Measurements from ENCODE around the gene UNC13B.
"Not testable (repeated sequence)": the region's sequence is repeated elsewhere in the genome, so short reads cannot be mapped to it uniquely, and the experiment has no call there.

The UNC13B gene

GRCh38 chr9:35397923-35398322 lies 236.1 kb downstream of the UNC13B start:
- Histone ChIP-seq H3K4me1 (ENCODE audit: insufficient read depth, insufficient read length) (no peaks in the 10 kb centered on the region), H3K36me3 (ENCODE audit: insufficient read depth, insufficient read length, low read length) (peaks cover 61% of the 10 kb centered on the region), H3K9ac (ENCODE audit: insufficient read length, low read depth) (no peak overlapping the region), H3K9me3 (ENCODE audit: insufficient read depth, low read length) (no peaks in the 10 kb centered on the region), H3K4me3 (ENCODE audit: insufficient read length, low read depth) (no peak overlapping the region), H3K27me3 (ENCODE audit: insufficient read depth, insufficient read length) (no peaks in the 10 kb centered on the region)
- TF ChIP-seq ZNF274 (IDR thresholded peaks at IDR 0.05; ENCODE audit: low read depth, low read length) (no peak), YY1 (IDR thresholded peaks at IDR 0.05; ENCODE audit: insufficient read depth, insufficient read length) (no peak), SUZ12 (IDR thresholded peaks at IDR 0.05; ENCODE audit: extremely low read depth, insufficient read depth, insufficient read length) (no peak)
- DNase-seq (ENCODE audit: low read depth, low spot score), result no peak

GRCh38 chr9:35398651-35399335 lies 237.0 kb downstream of the UNC13B start:
- H3K4me3 ChIP-seq (ENCODE audit: insufficient read length, low read depth), result no peak overlapping the region
- no peak overlapping the region for H3K9ac ChIP-seq (ENCODE audit: insufficient read length, low read depth)
- no peaks in the 10 kb centered on the region for H3K9me3 ChIP-seq (ENCODE audit: insufficient read depth, low read length)
- DNase-seq (ENCODE audit: low read depth, low spot score), result no peak
- no peaks in the 10 kb centered on the region for H3K27me3 ChIP-seq (ENCODE audit: insufficient read depth, insufficient read length)
- peaks cover 67% of the 10 kb centered on the region for H3K36me3 ChIP-seq (ENCODE audit: insufficient read depth, insufficient read length, low read length)
- TF ChIP-seq YY1 (IDR thresholded peaks at IDR 0.05; ENCODE audit: insufficient read depth, insufficient read length) (no peak), SUZ12 (IDR thresholded peaks at IDR 0.05; ENCODE audit: extremely low read depth, insufficient read depth, insufficient read length) (no peak), ZNF274 (IDR thresholded peaks at IDR 0.05; ENCODE audit: low read depth, low read length) (no peak)
- no peaks in the 10 kb centered on the region for H3K4me1 ChIP-seq (ENCODE audit: insufficient read depth, insufficient read length)

GRCh38 chr9:35404865-35405264 lies 243.1 kb downstream of the UNC13B start:
- TF ChIP-seq YY1 (IDR thresholded peaks at IDR 0.05; ENCODE audit: insufficient read depth, insufficient read length) (no peak), SUZ12 (IDR thresholded peaks at IDR 0.05; ENCODE audit: extremely low read depth, insufficient read depth, insufficient read length) (no peak), ZNF274 (IDR thresholded peaks at IDR 0.05; ENCODE audit: low read depth, low read length) (no peak)
- Histone ChIP-seq H3K36me3 (ENCODE audit: insufficient read depth, insufficient read length, low read length) (peaks cover 40% of the 10 kb centered on the region), H3K9me3 (ENCODE audit: insufficient read depth, low read length) (no peaks in the 10 kb centered on the region), H3K4me3 (ENCODE audit: insufficient read length, low read depth) (no peak overlapping the region), H3K9ac (ENCODE audit: insufficient read length, low read depth) (no peak overlapping the region), H3K27me3 (ENCODE audit: insufficient read depth, insufficient read length) (no peaks in the 10 kb centered on the region), H3K4me1 (ENCODE audit: insufficient read depth, insufficient read length) (no peaks in the 10 kb centered on the region)
- DNase-seq (ENCODE audit: low read depth, low spot score), result no peak

- H3K4me3 ChIP-seq (ENCODE audit: insufficient read length, low read depth), result no peak overlapping the region
- peaks cover 27% of the 10 kb centered on the region for H3K36me3 ChIP-seq (ENCODE audit: insufficient read depth, insufficient read length, low read length)
- no peak overlapping the region for H3K9ac ChIP-seq (ENCODE audit: insufficient read length, low read depth)
Measured at GRCh38 chr9:35406183-35406959, 244.6 kb downstream of the UNC13B start.

GRCh38 chr9:35407846-35408245 lies 246.0 kb downstream of the UNC13B start:
- H3K27me3 ChIP-seq (ENCODE audit: insufficient read depth, insufficient read length), result no peaks in the 10 kb centered on the region
- H3K9ac ChIP-seq (ENCODE audit: insufficient read length, low read depth), result no peak overlapping the region
- peaks cover 18% of the 10 kb centered on the region for H3K36me3 ChIP-seq (ENCODE audit: insufficient read depth, insufficient read length, low read length)
- no peak for DNase-seq (ENCODE audit: low read depth, low spot score)
- H3K9me3 ChIP-seq (ENCODE audit: insufficient read depth, low read length), result no peaks in the 10 kb centered on the region
- TF ChIP-seq ZNF274 (IDR thresholded peaks at IDR 0.05; ENCODE audit: low read depth, low read length) (no peak), YY1 (IDR thresholded peaks at IDR 0.05; ENCODE audit: insufficient read depth, insufficient read length) (no peak), SUZ12 (IDR thresholded peaks at IDR 0.05; ENCODE audit: extremely low read depth, insufficient read depth, insufficient read length) (no peak)
- H3K4me1 ChIP-seq (ENCODE audit: insufficient read depth, insufficient read length), result no peaks in the 10 kb centered on the region
- no peak overlapping the region for H3K4me3 ChIP-seq (ENCODE audit: insufficient read length, low read depth)

More at GRCh38 chr9:35406183-35406959, 244.6 kb downstream of the UNC13B start:
- H3K27me3 ChIP-seq (ENCODE audit: insufficient read depth, insufficient read length), result no peaks in the 10 kb centered on the region
- H3K9me3 ChIP-seq (ENCODE audit: insufficient read depth, low read length), result no peaks in the 10 kb centered on the region
- peak; percentile 56 for DNase-seq (ENCODE audit: low read depth, low spot score)
- TF ChIP-seq ZNF274 (IDR thresholded peaks at IDR 0.05; ENCODE audit: low read depth, low read length) (no peak), YY1 (IDR thresholded peaks at IDR 0.05; ENCODE audit: insufficient read depth, insufficient read length) (no peak), SUZ12 (IDR thresholded peaks at IDR 0.05; ENCODE audit: extremely low read depth, insufficient read depth, insufficient read length) (no peak)
- H3K4me1 ChIP-seq (ENCODE audit: insufficient read depth, insufficient read length), result no peaks in the 10 kb centered on the region

- H3K36me3 ChIP-seq (ENCODE audit: insufficient read depth, insufficient read length, low read length); H3K4me1 ChIP-seq (ENCODE audit: insufficient read depth, insufficient read length); H3K27me3 ChIP-seq (ENCODE audit: insufficient read depth, insufficient read length); H3K9ac ChIP-seq (ENCODE audit: insufficient read length, low read depth); DNase-seq (ENCODE audit: low read depth, low spot score); H3K4me3 ChIP-seq (ENCODE audit: insufficient read length, low read depth); H3K9me3 ChIP-seq (ENCODE audit: insufficient read depth, low read length): not testable (repeated sequence)
Measured at GRCh38 chr9:35409434-35409833, 247.6 kb downstream of the UNC13B start.

GRCh38 chr9:35414889-35415288 lies 253.1 kb downstream of the UNC13B start:
- no peak for DNase-seq (ENCODE audit: low read depth, low spot score)
- Histone ChIP-seq H3K9me3 (ENCODE audit: insufficient read depth, low read length) (no peaks in the 10 kb centered on the region), H3K27me3 (ENCODE audit: insufficient read depth, insufficient read length) (no peaks in the 10 kb centered on the region), H3K4me3 (ENCODE audit: insufficient read length, low read depth) (no peak overlapping the region), H3K4me1 (ENCODE audit: insufficient read depth, insufficient read length) (no peaks in the 10 kb centered on the region), H3K36me3 (ENCODE audit: insufficient read depth, insufficient read length, low read length) (no peaks in the 10 kb centered on the region), H3K9ac (ENCODE audit: insufficient read length, low read depth) (no peak overlapping the region)
- no peak for TF ChIP-seq YY1 (IDR thresholded peaks at IDR 0.05; ENCODE audit: insufficient read depth, insufficient read length)
- no peak for TF ChIP-seq SUZ12 (IDR thresholded peaks at IDR 0.05; ENCODE audit: extremely low read depth, insufficient read depth, insufficient read length)
- no peak for TF ChIP-seq ZNF274 (IDR thresholded peaks at IDR 0.05; ENCODE audit: low read depth, low read length)
